Mucosa of descending colon (tissue), 3 donors: ENCODE results near the gene ACTR1A. TPM values are rescaled to one million over a fixed set of nuclear protein-coding genes. Genes with fewer than 3 reads are reported as not detected.
"Not testable (repeated sequence)": the region's sequence is repeated elsewhere in the genome, so short reads cannot be mapped to it uniquely, and the experiment has no call there.

Experiments
- ATAC-seq: fragments of 200-7000 bp; cut with Tn5 transposase; one replicate; pipeline ENCODE4 v1.9.1; 2020; ENCODE audit warnings: mild to moderate bottlenecking, moderate library complexity
- DNase-seq, 3 donors: peaks; one replicate each; pipeline ENCODE4 v3.0.0-alpha.2; 2020
- H3K36me3 ChIP-seq: fragments of 200-600 bp; one replicate; pipeline ENCODE4 v1.8.0; 2021; ENCODE audit warnings: low read depth, mild to moderate bottlenecking
- H3K4me1 ChIP-seq: fragments of 200-600 bp; one replicate; pipeline ENCODE4 v1.8.0; 2021; ENCODE audit warnings: low read depth, mild to moderate bottlenecking
- H3K4me3 ChIP-seq: fragments of 200-600 bp; one replicate; pipeline ENCODE4 v1.8.0; 2021; ENCODE audit warnings: mild to moderate bottlenecking
- H3K9me3 ChIP-seq: fragments of 200-600 bp; one replicate; pipeline ENCODE4 v1.8.0; 2021; ENCODE audit warnings: mild to moderate bottlenecking
- intact Hi-C, 2 donors: fragments of 100-400 bp; cut with DNase I in 1 of 2; cut with micrococcal nuclease in 1 of 2; formaldehyde crosslinking; loops; one replicate each; pipeline versions ENCODE4 v1.11.0 to v1.11.1; 2022; cut with DNase I, micrococcal nuclease
- total RNA-seq, 3 donors: library from RNA; stranded (reverse); fragmentation: NEBNext Ultra II Directional in 2 of 3; extraction: Animal tissue kit (Norgen Biotek cat#: 25700) in 2 of 3; gene quantifications; one replicate each; pipeline versions ENCODE4 v1.2.1 to v1.2.4, GENCODE V29; 2021 to 2023
- TF ChIP-seq, protein P1 (sequence below): fragments of 200-600 bp; IDR thresholded peaks from one replicate; pipeline ENCODE4 v1.8.0; 2022; ENCODE audit warnings: antibody characterized with exemption, mild to moderate bottlenecking
- donor health status: DM: no; HTN: no; CAD: no; lungs with moderate emphysema.
- donor health status: DM: no; HTN: no; CAD: no.
- donor health status: DM: no; HTN: yes; CAD: no.

ACTR1A gene
- total RNA-seq, 3 donors from 2014 or later = 70.6 to 121 (median 77.7) TPM

DNA sequence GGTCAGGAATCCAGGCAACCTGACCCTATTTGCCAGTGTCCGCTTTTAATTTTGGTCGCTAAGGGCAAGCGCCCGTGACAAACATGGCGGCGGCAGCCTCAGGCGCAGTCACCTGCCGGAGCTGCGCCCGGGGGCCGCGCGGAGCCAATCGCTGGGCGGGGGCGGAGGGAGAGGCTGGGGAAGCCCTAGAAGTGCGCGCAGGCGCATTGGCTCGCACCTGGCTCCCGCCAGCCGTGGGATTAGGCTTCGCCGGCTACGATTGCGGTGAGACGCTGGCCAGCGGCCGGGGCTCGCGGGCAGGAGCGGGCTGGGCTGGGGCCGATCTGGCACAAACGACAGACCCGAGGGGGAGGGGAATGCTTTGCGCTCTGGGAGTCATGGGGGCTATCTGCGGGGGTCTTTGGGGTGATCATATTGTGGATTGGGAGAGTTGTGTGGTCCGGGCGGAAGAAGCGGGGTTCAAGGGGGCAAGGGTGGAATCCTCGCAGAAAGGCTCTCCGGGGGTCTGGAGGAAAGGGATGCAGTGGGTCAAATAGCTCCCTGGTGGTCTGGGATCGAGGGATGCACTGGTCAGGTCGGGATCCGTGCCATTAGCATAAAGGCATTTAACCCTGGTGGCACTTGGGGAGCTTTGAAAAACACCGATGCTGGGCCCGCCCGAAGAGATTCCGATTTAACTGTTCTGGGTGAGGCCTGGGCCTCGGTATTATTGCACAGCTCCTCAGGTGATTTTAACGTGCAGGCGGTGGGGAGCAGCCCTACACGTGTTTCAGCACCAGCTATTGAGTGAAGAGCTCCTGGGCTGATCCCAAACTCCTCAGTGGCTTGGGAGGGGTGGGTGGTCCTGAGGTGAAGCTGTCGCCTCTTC, 41.1 kb downstream of the ACTR1A start:
- DNase-seq (peak; percentile 96 to 98 (median 97)), ATAC-seq (peak; percentile 98)
- Histone ChIP-seq H3K4me3 (no peak overlapping the region), H3K9me3 (no peaks in the 10 kb centered on the region), H3K4me1 (peaks cover 21% of the 10 kb centered on the region), H3K36me3 (no peaks in the 10 kb centered on the region)
- TF ChIP-seq, protein P1, sequence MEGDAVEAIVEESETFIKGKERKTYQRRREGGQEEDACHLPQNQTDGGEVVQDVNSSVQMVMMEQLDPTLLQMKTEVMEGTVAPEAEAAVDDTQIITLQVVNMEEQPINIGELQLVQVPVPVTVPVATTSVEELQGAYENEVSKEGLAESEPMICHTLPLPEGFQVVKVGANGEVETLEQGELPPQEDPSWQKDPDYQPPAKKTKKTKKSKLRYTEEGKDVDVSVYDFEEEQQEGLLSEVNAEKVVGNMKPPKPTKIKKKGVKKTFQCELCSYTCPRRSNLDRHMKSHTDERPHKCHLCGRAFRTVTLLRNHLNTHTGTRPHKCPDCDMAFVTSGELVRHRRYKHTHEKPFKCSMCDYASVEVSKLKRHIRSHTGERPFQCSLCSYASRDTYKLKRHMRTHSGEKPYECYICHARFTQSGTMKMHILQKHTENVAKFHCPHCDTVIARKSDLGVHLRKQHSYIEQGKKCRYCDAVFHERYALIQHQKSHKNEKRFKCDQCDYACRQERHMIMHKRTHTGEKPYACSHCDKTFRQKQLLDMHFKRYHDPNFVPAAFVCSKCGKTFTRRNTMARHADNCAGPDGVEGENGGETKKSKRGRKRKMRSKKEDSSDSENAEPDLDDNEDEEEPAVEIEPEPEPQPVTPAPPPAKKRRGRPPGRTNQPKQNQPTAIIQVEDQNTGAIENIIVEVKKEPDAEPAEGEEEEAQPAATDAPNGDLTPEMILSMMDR = no peak
- intact Hi-C loops = no loop called here

DNA sequence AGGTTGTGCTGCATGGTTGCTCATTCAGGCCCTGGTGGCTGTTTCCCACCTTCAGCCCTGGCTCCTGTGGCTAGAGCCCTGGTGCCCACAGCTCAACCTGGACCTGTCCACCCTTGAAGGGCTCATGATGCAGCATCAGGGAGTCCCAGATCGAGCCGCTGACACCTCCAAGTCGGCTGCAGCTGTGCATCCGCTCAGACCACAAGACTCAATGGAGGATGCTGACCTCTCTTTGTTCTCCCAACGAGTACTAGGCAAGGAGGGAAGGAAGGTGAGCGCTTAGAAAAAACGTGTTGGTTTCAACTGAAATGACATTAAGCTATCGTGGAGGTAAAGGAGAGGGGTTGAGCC, 41.7 kb downstream of the ACTR1A start:
- ATAC-seq (peak; percentile 42), DNase-seq (no peak)
- Histone ChIP-seq H3K4me3 (no peak overlapping the region), H3K9me3 (no peaks in the 10 kb centered on the region), H3K4me1 (peaks cover 20% of the 10 kb centered on the region), H3K36me3 (no peaks in the 10 kb centered on the region)
- TF ChIP-seq, protein P1 = no peak
- intact Hi-C loops = no loop called here

DNA sequence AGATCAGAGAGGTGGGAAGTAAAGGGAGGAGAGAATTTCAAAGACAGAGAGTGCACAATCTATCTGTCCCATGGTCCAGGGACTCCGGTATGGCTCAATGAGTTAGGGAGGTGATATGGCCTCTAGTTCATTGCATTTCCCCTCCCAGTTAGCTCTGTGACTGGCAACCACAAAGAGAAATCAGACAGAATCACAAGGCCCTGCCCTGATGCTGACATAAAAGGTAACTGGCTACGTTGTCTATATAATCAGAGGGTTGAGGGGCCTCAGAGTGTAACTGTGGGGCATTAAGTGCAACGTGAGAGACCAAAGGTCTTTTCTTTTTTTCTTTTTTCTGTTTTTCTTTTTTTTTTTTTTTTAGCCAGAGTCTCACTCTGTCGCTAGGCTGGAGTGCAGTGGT, 43.9 kb downstream of the ACTR1A start:
- H3K36me3 ChIP-seq = no peaks in the 10 kb centered on the region
- no peaks in the 10 kb centered on the region for H3K9me3 ChIP-seq
- TF ChIP-seq, protein P1 = no peak
- H3K4me3 ChIP-seq = no peak overlapping the region
- ATAC-seq (no peak), DNase-seq (no peak)
- H3K4me1 ChIP-seq = peaks cover 16% of the 10 kb centered on the region
- intact Hi-C loops = no loop called here

DNA sequence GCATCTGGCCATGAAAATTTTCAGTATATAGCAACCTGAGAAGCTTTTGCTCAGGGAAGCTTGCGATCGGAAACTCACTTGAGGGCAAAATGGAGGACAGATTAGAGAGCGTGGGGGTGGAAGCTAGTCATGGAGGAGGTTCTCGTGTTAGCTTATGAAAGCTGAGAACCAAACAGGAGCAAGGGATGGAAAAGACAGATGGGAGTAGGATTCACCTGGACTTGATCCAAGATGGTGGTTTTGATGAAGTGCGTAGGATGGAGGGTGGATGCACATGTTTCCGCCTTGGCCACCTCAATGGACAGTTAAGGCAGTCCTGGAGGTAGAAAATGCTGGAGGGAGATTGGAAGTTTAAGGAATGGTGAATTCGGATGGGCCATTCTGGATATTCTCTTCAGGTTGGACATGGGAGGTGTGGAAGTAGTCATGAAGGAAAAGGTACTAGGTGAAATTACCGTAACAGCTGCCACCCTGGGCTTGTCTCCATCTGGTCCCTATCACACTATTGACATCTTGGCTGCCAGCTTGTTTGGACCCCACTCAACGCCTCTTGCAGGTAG, 44.8 kb downstream of the ACTR1A start:
- H3K4me1 ChIP-seq = peaks cover 12% of the 10 kb centered on the region
- no peak overlapping the region for H3K4me3 ChIP-seq
- ATAC-seq = no peak

GRCh38 chr10:102455893-102456471, 46.5 kb downstream of the ACTR1A start:
- DNase-seq (no peak), ATAC-seq (no peak)
- H3K9me3 ChIP-seq = no peaks in the 10 kb centered on the region
- TF ChIP-seq, protein P1 = no peak
- peaks cover 8% of the 10 kb centered on the region for H3K4me1 ChIP-seq
- H3K36me3 ChIP-seq = no peaks in the 10 kb centered on the region
- intact Hi-C loops = no loop called here
- H3K4me3 ChIP-seq = no peak overlapping the region

More for the DNA sequence above, 44.8 kb downstream of the ACTR1A start:
- no peaks in the 10 kb centered on the region for H3K36me3 ChIP-seq
- no peak for DNase-seq
- TF ChIP-seq, protein P1 = no peak
- intact Hi-C loops = no loop called here
- no peaks in the 10 kb centered on the region for H3K9me3 ChIP-seq

DNA sequence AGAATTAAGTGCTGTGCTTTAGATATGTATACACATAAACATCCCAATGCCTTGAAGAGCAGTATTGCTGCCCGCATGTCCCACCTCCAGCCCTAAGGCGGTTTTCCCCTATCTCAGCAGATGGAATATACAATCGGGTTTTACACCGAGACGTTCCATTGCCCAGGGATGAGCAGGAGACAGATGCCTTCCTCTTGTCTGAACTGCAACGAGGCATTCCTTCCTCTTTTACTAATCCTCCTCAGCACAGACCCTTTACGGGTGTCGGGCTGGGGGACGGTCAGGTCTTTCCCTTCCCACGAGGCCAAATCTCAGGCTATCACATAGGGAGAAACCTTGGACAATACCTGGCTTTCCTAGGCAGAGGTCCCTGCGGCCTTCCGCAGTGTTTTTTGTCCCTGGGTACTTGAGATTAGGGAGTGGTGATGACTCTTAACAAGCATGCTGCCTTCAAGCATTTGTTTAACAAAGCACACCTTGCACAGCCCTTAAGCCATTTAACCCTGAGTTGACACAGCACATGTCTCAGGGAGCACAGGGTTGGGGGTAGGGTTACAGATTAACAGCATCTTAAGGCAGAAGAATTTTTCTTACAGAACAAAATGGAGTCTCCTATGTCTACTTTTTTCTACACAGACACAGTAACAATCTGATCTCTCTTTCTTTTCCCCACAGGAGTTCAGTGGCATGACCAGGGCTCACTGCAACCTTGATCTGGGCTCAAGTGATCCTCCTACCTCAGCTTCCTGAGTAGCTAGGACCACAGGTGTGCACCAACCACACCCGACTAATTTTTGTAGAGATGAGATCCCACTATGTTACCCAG, 47.6 kb downstream of the ACTR1A start:
- H3K36me3 ChIP-seq, H3K4me1 ChIP-seq, ATAC-seq, intact Hi-C loops, H3K4me3 ChIP-seq, H3K9me3 ChIP-seq, DNase-seq: not testable (repeated sequence)
